ENCODE measurements around the gene SAMD14.

The SAMD14 gene

GRCh38 chr17:50108556-50108955, 21.4 kb downstream of the SAMD14 start (continued):
- no peak for TF ChIP-seq BACH2 (CRISPR knock-in tag; IDR thresholded peaks at IDR 0.05; ENCODE audit: borderline replicate concordance)
- TF ChIP-seq ZC3H10 (CRISPR knock-in tag; IDR thresholded peaks at IDR 0.05), result no peak
- TF ChIP-seq POU6F1 (CRISPR knock-in tag; IDR thresholded peaks at IDR 0.05; ENCODE audit: borderline replicate concordance, low read depth), result no peak
- no peak for TF ChIP-seq TSHZ2 (CRISPR knock-in tag; IDR thresholded peaks at IDR 0.05)
- no peak for TF ChIP-seq ZFP3 (CRISPR knock-in tag; IDR thresholded peaks at IDR 0.05)

GRCh38 chr17:50107790-50108414, 22.1 kb downstream of the SAMD14 start:
- ATAC-seq, result no peak; the same call in 2 of the 3 replicates
- TF ChIP-seq ISL1 (CRISPR knock-in tag; IDR thresholded peaks at IDR 0.05), result no peak
- TF ChIP-seq CSRNP3 (CRISPR knock-in tag; IDR thresholded peaks at IDR 0.05), result no peak
- TF ChIP-seq PPARA (CRISPR knock-in tag; IDR thresholded peaks at IDR 0.05; ENCODE audit: borderline replicate concordance), result no peak
- TF ChIP-seq ZFP30 (CRISPR knock-in tag; IDR thresholded peaks at IDR 0.05), result no peak
- TF ChIP-seq RARB (CRISPR knock-in tag; IDR thresholded peaks at IDR 0.05), result no peak
- no peak for TF ChIP-seq TSHZ2 (CRISPR knock-in tag; IDR thresholded peaks at IDR 0.05)
- TF ChIP-seq SNAI2 (CRISPR knock-in tag; IDR thresholded peaks at IDR 0.05), result no peak
- no peak for TF ChIP-seq ZNF70 (CRISPR knock-in tag; IDR thresholded peaks at IDR 0.05)
- no peak for TF ChIP-seq CREB5 (CRISPR knock-in tag; IDR thresholded peaks at IDR 0.05; ENCODE audit: low read depth)
- TF ChIP-seq PATZ1 (CRISPR knock-in tag; IDR thresholded peaks at IDR 0.05; ENCODE audit: borderline replicate concordance), result no peak
- TF ChIP-seq GLIS3 (CRISPR knock-in tag; IDR thresholded peaks at IDR 0.05), result no peak
- TF ChIP-seq POU6F1 (CRISPR knock-in tag; IDR thresholded peaks at IDR 0.05; ENCODE audit: borderline replicate concordance, low read depth), result no peak
